DMS114 treated with DMSO at 0.1 percent for 48 hours (cell line): Measurements from ENCODE around the gene SLC30A7.
"Not testable (repeated sequence)": the region's sequence is repeated elsewhere in the genome, so short reads cannot be mapped to it uniquely, and the experiment has no call there.

Experiments
- DNase-seq: peaks from one replicate; lab custom pipeline; 2025; ENCODE audit not compliant: unreplicated experiment; lab: John Stamatoyannopoulos, UW

The SLC30A7 gene

DNA sequence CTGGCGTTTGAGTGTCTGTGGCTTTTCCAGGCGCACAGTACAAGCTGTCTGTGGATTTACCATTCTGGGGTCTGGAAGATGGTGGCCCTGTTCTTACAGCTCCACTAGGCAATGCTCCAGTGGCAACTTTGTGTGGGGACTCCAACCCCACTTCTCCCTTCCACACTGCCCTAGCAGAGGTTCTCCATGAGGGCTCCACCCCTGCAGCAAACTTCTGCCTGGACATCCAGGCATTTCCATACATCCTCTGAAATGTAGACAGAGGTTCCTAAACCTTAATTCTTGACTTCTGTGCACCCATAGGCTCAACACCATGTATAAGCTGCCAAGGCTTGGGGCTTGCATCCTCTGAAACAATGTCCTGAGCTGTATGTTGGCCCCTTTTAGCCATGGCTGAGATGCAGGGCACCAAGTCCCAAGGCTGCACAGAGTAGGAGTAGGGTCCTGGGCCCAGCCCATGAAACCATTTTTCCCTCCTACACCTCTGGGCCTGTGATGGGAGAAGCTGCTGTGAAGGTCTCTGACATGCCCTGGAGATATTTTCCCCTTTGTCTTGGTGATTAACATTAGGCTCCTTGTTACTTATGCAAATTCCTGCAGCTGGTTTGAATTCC, 5.9 kb upstream of the SLC30A7 start:
- DNase-seq: not testable (repeated sequence)

DNA sequence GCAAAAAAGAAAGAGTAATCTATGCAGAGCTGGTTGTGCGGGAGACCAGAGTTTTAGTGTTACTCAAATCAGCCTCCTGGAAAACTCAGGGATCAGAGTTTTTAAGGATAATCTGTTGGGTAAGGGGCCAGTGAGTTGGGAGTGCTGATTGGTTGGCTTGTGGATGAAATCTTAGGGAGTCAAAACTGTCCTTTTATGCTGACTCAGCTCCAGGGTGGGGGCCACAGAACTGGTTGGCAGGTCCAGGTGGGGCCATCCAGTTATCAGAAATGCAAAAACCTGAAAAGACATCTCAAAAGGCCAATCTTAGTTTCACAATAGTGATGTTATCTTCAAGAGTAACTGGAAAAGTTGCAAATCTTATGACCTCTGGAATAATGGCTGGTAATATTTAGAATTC, 4.5 kb upstream of the SLC30A7 start:
- no peak for DNase-seq

DNA sequence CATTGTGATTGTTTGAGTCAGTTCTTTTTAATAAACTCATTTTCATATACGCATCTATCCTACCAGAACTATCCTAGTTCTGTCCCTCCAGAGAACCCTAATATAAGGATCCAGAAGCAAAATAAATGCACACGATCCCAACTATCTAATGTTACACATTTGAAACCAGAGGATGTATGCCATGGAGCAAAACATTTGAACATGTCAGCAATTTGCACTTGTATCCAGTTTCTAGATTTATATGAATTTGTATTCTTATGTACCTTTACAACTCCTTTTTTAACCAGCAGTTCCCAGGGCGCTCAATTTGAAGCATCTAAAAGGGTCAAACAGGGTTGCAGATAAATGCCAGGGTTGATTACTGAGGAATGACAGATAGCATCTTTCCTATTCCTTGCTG, 3.3 kb upstream of the SLC30A7 start:
- DNase-seq: no peak

DNA sequence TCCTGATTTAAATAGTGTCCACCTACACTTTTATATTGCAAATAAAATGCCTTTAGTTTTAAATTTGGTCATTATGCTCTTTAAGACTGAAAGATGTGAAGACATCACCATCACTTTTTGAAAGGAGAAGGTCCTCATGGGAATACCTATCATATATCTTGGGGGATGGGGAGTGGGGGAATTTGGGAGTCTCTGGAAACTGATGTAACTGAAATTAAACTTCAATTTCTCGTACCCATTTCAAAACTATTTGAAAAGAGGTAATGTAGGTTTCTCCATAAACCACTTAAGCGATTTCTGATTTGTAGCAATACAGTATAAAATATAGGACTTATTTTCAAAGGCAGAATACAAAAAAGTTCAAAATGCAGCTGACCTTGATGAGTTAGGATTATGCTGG, 2.2 kb upstream of the SLC30A7 start:
- no peak for DNase-seq

DNA sequence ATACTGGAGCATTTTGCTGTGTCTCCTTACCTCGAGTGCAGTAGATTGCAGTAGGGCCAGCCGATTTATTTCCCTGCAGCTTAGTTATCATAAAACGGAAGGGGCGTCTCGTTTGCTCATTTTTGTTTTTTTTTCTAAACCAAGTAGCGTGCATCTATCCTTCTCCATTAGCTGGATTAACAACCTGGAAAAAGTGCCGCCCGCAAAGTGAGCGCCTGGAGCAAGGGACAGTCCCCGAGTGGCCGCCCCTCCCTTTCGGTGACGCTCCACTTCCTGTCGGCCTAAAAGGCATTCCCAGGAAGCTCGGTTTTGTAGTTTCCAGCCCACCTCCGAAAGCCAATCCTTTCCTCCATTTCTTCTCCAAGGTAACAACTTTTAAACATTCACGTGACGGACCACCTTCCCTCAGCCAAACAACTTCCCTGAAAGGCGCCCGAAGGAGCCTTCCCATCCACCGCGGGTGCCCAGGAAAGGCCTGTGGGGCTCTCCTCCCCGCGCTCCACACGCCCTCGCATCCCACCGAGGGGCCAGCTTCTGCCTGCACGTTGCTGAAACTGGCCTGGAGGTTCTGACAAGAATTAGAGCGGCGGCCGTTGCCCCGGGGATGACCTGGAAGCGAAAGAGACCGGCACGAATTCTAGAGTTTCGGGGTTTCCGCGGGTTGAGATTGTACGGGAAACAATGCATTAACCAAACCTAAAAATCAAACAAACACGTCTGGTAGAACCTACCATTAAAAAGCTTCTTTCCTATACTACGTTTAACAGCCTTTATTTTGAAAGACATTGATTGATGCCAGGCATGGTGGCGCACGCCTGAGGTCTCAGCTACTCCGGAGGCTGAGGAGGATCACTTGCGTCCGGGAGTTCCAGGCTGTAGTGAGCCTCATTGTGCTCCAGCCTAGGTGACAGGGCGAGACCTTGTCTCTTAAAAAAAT, 1.0 kb upstream of the SLC30A7 start, which contains the start of gene EXTL2:
Gene EXTL2 (minus strand): TSS at position 240 of the 937 bp plus-strand sequence. CDS start 6,085 bp downstream, outside the sequence.
- peak; percentile 86 for DNase-seq

DNA sequence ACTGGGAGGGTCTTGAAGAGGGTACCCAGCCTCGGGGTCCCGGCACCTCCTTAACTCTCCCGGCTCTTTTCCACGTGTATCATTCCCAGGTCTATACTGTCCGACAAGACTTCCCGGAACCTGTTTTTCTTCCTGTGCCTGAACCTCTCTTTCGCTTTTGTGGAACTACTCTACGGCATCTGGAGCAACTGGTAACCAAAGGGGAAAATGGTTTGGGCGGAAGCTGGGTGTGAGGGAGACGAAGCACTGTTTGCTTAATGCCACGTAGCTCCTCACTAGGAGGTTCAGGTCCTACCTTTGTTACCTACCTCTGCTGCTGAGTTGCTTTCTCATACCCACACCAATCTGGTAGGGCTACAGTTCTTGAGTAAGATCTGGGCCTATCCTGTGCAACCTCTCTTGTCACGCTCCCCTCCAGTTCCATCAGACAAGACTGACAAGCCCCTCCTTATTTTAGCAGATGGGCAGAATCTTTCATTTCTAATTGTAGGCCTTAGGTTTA, 642 bp downstream of the SLC30A7 start:
- peak; percentile 49 for DNase-seq

DNA sequence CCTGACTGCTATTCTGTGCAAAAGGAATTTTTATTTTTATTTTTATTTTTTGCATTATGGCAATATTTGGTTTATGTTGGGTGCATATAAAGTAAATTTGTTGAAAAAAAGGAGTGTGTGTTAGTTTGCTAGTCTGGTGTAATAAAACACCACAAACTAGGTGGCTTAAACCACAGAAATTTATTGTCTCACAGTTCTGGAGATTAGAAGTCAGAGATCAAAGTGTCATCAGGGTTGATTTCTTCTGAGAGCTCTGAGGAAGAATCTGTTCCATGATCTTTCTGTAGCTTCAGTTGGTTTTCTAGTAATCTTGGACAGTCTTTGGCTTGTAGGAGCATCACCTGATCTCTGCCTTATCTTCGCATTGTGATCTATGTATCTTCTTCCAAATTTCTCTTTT, 6.5 kb downstream of the SLC30A7 start:
- DNase-seq: no peak

DNA sequence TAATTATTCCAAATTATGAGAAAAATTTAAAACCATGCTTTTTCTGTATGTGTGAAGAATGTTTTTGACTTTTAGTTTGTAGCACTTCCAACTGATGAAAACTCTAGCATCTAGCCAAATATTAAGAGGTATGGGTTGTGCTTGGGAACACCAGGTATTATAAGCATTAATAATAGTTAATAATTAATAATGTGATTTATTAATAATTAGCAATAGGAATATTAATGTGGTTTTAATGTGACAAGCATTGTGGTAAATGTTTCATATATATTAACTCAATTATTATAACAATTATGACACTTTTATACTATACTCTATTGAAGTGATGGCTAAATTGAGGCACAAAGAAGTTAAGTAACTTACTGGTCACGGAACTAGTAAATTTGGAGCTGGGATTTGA, 7.9 kb downstream of the SLC30A7 start:
- no peak for DNase-seq

DNA sequence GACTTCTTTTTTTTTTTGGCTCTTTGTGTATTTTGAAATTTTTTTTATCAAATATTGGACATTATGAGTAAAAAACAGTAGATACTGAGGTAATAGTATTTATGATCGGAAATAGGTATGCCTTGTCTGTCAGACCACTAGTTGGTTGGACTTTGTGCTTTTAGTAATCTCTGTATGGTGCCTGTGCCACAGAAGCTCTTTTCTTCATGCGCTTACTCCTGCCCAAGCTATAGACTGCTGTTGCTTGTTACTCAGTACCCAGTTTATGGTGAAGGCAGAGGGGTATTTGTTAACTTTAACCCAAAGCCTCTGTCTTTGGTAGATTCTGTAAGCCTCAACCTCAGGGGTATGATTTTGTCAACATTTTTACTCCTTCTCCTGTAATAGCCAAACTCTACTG, 8.6 kb downstream of the SLC30A7 start:
- DNase-seq: no peak

DNA sequence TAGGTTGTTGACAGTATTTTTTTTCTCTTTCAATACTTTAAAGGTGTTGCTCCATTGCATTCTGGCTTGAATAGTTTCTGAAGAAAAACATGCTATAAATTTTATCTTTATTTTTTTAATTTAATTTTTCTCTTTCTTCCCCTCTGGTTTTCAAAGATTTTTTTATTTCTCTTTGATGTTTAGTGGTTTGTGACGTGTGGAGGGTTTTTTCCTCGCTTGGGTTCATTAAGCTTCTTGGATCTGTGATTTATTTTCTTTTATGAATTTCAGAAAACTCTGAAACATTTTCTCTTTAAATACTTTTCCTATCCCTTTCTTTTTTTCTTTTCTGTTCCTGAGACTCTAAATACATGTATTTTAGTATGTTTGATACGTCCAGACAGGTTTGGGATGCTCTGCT, 9.3 kb downstream of the SLC30A7 start:
- no peak for DNase-seq

DNA sequence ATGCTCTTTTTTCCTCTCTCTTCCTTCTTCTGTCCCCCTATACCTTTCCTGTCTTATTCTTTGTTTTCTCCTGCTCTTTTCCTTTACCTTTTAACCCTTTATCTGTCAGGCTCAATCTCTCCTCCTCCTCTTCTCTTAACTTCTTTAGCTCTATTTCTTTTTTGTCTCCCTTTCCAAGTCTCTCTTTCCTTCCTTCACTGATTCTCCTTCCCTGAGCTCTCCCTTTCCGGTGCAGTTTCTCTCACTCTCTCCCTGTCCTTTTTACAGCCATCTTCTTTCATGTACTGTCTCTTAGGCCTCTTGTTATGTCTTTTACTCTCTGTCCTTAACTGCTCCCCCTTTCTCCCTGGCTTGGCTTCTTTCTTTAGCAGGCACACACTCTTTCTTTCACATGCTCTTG, 12.0 kb downstream of the SLC30A7 start:
- DNase-seq: no peak

DNA sequence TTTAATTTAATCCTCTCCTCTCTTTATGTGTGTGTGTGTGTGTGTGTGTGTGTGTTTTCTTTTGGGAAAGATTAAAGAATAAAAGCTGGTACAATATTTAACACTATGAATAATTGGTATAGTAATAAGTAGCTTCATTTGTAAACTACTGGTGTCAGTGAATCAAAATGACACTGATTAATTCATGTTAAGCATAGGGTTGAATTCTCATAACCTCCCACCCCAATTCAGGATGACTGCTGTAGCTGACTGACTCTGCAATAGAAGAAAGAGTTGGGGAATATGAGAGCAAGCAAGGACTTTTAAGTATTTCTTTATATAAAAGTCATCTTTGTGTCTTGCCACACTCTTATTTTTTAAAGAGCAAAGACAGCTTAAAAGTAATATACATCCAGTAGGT, 13.1 kb downstream of the SLC30A7 start:
- no peak for DNase-seq

DNA sequence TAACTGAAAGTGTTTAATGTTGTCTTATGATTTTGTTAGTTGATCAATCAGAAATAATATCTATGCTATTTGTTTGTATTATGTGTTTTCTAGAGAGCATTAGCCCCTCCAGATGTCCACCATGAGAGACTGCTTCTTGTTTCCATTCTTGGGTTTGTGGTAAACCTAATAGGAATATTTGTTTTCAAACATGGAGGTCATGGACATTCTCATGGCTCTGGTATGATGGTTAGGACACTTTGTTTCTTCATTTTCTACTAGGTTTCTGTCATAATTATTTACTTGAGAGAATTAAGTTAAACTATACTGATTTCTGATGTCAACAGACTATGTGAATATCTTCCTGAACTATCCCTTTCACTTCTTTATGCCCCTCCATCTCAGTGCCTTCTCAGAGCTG, 16.1 kb downstream of the SLC30A7 start:
- DNase-seq: no peak

DNA sequence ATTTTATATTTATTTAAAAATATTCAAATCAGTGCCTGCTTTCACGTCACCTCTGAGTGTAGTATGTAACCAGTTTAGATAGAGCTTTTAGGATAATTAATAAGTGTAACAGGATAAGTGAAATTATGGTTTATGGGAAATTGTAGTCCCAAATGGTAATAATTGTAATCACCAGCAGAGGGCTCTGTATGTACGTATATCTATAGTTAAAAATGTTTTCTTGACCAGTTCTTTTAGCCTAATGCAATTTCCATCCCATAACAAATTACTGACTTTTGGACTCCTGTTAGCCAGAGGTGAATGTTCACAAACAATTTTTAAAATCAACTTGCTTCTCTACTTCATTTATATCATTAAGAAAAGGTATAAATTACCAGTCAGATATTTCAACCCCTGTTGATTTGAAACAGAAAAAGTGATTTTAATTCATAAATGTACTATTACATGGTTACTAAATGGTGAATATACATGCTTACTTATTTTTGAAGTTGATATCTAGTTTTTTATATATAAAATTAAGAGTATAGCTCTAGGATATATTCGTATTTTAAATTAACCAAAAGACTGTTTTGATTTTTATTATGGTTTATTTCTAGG, 25.3 kb downstream of the SLC30A7 start:
- DNase-seq: peak; percentile 70

DNA sequence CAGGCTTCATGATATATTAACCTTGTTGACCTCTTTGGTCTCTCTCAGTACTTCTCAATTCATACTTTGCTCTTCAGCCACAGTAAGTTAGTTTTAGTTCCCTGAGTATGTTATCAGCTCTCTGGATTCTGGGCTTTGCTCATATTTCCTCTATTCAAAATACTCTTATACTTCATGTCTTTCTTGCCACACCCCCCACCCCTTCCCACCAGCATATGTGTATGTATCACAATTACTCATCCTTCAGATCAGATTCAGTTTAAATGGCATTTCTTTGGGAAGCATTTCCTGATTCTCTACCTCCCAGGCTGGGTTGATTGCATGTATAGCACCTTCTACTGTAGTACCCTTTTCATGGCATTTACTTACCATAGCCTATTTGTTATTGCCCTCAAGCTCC, 28.3 kb downstream of the SLC30A7 start:
- DNase-seq: no peak

DNA sequence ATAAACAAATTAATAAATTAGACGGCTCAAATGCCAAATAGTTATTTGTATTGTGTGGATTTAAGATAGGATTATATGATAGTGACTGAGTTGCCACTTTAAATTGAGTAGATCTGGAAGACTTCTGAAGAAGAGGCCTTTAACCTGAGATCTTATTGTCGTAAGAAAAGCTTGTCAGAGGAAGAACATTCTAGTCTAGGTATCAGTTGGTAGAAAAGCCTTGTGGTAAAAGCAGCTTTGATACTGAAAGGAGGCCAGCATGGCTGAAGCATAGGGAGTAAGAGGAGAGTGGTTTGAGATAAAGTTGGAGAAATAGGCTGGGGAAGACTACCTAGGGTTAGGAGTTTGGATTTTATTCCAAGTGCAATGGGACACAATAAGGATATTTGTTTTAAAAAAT, 29.1 kb downstream of the SLC30A7 start:
- DNase-seq: no peak

DNA sequence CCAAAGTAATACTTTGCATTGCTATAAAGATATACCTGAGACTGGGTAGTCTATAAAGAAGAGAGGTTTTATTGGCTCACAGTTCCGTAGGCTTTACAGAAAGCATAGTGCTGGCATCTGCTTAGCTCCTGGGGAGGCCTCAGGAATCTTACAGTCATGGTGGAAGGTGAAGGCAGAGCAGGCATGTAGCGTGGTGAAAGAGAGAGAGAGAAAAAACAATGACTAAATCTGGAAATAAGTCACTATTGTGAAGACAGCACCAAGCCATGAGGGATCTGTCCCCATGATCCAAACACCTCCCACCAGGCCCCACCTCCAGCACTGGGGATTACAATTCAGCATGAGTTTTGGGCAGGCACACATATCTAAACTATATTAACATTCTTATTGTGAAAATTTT, 30.4 kb downstream of the SLC30A7 start:
- no peak for DNase-seq

DNA sequence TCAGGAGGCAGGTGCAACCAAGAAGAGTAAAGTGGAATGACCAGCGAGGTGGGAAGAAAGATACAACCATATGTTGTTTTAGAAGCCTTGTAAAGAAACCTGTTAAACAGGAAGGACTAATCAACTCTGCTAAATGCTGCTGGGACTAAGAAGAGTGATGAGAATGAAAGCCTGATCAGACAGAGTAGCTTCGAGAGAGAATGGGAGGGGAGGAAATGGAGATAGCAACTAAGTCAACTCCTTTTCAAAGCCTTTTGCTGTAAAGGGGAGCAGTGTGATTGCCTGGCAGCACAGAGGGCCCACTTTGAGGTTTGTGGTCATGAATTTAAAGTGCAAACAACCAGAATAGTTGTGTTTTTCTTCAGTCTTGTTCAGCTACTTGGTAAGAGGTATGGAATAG, 31.4 kb downstream of the SLC30A7 start:
- no peak for DNase-seq

DNA sequence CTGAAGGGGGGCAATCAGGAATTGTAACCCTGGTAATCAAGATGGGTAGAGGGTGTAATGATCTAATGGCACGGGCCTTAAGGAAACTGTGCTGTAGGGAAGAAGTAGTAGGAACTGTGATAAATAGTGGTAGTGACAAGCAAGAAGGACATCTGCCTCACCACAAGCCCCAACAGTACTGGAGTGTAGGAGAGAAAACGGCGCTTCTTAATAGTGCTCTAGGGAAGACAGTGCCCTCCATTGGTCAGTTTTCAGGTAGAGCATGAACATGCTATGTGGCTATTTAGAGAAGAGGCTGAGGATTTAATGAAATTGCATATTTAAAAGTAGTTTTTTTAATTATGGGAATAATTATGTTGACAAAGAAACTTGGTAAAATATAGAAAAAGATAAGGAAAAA, 32.2 kb downstream of the SLC30A7 start:
- DNase-seq: no peak

DNA sequence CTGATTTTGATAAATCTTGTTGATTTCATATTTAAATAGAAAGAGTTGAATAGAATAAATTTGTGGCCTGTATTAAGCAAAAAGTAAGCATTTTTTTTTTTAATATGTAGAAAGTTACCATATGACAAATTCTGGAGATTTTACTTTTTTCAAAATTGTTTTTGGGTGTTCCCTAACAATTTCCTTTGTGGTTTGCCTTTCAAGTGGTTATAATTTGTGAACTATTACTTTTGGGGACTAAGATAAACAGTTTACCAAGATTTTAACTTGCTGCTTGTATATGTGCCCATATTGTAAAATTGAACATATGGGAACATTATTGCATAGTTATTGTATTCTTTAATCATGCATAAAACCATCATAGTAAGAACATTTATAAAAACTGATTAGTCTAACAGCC, 34.6 kb downstream of the SLC30A7 start:
- DNase-seq: no peak

DNA sequence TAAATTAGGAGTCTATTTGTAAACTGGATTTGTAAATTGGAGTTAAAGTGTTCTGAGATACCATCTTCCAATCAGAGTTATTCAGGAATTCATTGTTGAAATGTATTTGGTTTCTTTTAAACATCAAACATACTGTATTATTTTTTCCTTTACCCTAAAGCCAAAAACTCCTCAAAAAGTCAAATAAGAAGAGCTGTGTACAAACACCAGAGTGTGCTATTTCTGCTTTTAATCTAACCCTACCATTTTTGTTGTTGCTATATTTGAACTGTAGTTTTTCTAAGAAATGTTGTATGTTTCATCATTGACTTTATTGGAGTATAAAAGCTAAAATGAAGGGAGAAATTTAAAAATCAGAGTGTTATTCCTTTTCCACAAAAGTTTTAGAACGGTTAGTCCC, 35.8 kb downstream of the SLC30A7 start:
- no peak for DNase-seq

DNA sequence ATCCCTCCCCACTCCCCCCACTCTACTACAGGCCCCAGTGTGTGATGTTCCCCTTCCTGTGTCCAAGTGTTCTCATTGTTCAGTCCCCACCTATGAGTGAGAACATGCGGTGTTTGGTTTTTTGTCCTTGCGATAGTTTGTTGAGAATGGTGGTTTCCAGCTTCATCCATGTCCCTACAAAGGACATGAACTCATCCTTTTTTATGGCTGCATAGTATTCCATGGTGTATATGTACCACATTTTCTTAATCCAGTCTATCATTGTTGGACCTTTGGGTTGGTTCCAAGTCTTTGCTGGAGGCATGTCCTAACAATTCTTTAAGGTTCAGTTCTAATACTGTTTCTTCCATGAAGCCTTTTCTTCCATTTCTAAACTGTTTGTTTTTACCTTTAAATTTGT, 37.7 kb downstream of the SLC30A7 start:
- not testable (repeated sequence) for DNase-seq
